Progenitor cell of endocrine pancreas (in vitro differentiated cells): ENCODE data around the gene PCP2. TPM values are rescaled to one million over a fixed set of nuclear protein-coding genes. Genes with fewer than 3 reads are reported as not detected.

Source experiments
- DNase-seq: peaks from one replicate; pipeline ENCODE4 v3.0.0; 2021; ENCODE audit warnings: low spot score; ENCODE audit not compliant: unreplicated experiment
- H3K27ac Mint-ChIP-seq: 2 replicates; pipeline ENCODE4 v1.8.0; 2021; ENCODE audit warnings: mild to moderate bottlenecking, moderate library complexity, mixed read lengths
- H3K27me3 Mint-ChIP-seq: 2 replicates; pipeline ENCODE4 v1.8.0; 2021; ENCODE audit warnings: mixed read lengths
- H3K36me3 Mint-ChIP-seq: 2 replicates; pipeline ENCODE4 v1.8.0; 2022; ENCODE audit warnings: mixed read lengths; ENCODE audit not compliant: insufficient read depth
- H3K4me1 Mint-ChIP-seq: 2 replicates; pipeline ENCODE4 v1.8.0; 2021; ENCODE audit warnings: low read depth, mixed read lengths
- H3K4me3 Mint-ChIP-seq: 2 replicates; pipeline ENCODE4 v1.8.0; 2021; ENCODE audit warnings: low read depth, mild to moderate bottlenecking, moderate library complexity, mixed read lengths
- H3K9me3 Mint-ChIP-seq: 2 replicates; pipeline ENCODE4 v1.8.0; 2021; ENCODE audit warnings: low read depth, mixed read lengths
- total RNA-seq: library from RNA; stranded (reverse); gene quantifications from 2 replicates; pipeline ENCODE4 v1.2.1, GENCODE V29; 2021
- TF ChIP-seq, protein P1 (sequence below): fragments of 200-600 bp; sonication (generic); IDR thresholded peaks from one replicate; pipeline ENCODE4 v1.5.0; 2021; ENCODE audit warnings: antibody characterized with exemption, mild to moderate bottlenecking; ENCODE audit not compliant: unreplicated experiment

Gene PCP2
- total RNA-seq, 1 donor from 2014 or later, result 2.0 TPM

DNA sequence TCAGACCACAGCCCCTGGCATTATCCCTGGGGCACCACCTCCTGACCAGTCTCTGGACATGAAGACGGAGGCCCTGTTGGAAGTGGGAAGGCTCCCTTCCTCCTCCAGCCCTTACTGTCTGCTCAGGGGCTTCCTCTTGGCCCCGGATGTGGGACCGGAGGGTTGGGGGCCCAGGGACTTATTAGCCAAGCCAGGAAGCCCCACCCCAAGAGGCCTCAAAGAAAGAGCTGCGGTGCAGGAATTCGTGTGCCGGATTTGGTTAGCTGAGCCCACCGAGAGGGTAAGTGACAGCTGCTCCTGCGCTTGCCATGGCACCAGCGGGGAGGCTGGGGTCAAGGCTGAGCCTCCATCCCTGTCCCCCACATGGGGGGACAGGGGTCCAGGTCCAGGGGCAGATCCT is 35.3 kb upstream of the PCP2 start, which contains the start of gene RETN:
TSS of gene RETN (plus strand) at position 208 of the 400 bp plus-strand sequence. CDS start 278 bp downstream, outside the sequence.
- no peak within 1 kb of the TSS for H3K4me3 Mint-ChIP-seq
- peaks cover 65% of the 10 kb centered on the region for H3K27me3 Mint-ChIP-seq
- no peak for DNase-seq
- H3K36me3 Mint-ChIP-seq, result no peaks in the 10 kb centered on the region
- no peaks in the 10 kb centered on the region for H3K4me1 Mint-ChIP-seq
- no peak within 1 kb of the TSS for H3K27ac Mint-ChIP-seq
- H3K9me3 Mint-ChIP-seq, result no peaks in the 10 kb centered on the region
- TF ChIP-seq, protein P1, sequence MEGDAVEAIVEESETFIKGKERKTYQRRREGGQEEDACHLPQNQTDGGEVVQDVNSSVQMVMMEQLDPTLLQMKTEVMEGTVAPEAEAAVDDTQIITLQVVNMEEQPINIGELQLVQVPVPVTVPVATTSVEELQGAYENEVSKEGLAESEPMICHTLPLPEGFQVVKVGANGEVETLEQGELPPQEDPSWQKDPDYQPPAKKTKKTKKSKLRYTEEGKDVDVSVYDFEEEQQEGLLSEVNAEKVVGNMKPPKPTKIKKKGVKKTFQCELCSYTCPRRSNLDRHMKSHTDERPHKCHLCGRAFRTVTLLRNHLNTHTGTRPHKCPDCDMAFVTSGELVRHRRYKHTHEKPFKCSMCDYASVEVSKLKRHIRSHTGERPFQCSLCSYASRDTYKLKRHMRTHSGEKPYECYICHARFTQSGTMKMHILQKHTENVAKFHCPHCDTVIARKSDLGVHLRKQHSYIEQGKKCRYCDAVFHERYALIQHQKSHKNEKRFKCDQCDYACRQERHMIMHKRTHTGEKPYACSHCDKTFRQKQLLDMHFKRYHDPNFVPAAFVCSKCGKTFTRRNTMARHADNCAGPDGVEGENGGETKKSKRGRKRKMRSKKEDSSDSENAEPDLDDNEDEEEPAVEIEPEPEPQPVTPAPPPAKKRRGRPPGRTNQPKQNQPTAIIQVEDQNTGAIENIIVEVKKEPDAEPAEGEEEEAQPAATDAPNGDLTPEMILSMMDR, result no peak

DNA sequence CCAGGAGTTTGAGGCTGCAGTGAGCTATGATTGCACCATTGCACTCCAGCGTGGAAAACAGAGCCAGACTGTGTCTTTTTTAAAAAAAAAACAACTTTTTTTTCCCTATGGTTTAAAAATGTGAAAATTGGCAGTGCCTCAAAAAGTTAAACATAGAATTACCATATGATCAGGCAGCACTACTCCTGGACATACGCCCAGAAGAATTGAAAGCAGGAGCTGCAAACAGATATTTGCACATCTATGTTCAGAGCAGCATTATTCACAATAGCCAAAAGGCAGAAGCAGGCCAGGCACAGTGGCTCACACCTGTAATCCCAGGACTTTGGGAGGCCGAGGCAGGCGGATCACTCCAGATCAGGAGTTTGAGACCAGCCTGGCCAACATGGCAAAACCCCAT is 31.6 kb upstream of the PCP2 start:
- no peaks in the 10 kb centered on the region for H3K36me3 Mint-ChIP-seq
- H3K27me3 Mint-ChIP-seq, result peaks cover 44% of the 10 kb centered on the region
- TF ChIP-seq, protein P1, result no peak

DNA sequence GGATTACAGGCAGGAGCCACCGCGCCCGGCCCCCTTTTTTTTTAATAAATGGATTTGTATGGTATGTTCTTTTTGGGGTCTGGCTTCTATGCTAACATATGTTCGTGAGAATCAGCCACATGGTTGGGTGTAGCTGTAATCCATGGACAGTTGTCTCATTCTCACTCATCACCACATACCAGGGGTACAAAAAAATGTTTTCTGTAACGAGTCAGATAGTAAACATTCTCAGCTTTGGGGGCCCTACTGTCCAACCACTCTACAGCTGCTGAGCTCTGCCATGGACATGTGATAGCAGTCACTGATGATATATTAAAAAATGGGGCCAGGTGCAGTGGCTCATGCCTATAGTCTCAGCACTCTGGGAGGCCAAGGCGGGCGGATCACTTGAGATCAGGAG is 30.2 kb upstream of the PCP2 start:
- TF ChIP-seq, protein P1, result no peak
- Mint-ChIP-seq H3K27me3 (peaks cover 39% of the 10 kb centered on the region), H3K9me3 (no peaks in the 10 kb centered on the region), H3K4me1 (no peaks in the 10 kb centered on the region), H3K4me3 (no peak overlapping the region), H3K27ac (no peak overlapping the region), H3K36me3 (no peaks in the 10 kb centered on the region)
- no peak for DNase-seq

More for the DNA sequence above, 31.6 kb upstream of the PCP2 start:
- H3K9me3 Mint-ChIP-seq, result no peaks in the 10 kb centered on the region
- no peak overlapping the region for H3K27ac Mint-ChIP-seq
- no peak overlapping the region for H3K4me3 Mint-ChIP-seq
- DNase-seq, result no peak
- H3K4me1 Mint-ChIP-seq, result no peaks in the 10 kb centered on the region

DNA sequence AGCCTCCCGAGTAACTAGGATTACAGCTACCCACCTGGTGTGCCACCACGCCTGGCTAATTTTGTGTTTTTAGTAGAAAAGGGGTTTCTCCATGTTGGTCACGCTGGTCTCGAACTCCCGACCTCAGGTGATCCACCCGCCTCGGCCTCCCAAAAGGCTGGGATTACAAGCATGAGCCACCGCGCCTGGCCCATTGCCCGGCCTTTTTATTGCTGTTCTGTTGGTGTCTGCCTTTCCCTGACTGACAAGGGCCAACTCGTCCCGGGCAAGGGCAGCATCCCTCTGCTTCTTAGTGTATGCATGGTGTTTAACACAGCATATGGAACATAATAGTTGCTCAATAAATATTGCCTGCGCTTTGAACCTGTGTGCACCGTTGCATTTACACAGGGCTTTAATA is 29.1 kb upstream of the PCP2 start:
- H3K36me3 Mint-ChIP-seq, result no peaks in the 10 kb centered on the region
- H3K27ac Mint-ChIP-seq, result no peak overlapping the region
- TF ChIP-seq, protein P1, result no peak
- H3K4me3 Mint-ChIP-seq, result no peak overlapping the region
- H3K4me1 Mint-ChIP-seq, result no peaks in the 10 kb centered on the region
- no peaks in the 10 kb centered on the region for H3K9me3 Mint-ChIP-seq
- H3K27me3 Mint-ChIP-seq, result peaks cover 37% of the 10 kb centered on the region
- DNase-seq, result no peak

DNA sequence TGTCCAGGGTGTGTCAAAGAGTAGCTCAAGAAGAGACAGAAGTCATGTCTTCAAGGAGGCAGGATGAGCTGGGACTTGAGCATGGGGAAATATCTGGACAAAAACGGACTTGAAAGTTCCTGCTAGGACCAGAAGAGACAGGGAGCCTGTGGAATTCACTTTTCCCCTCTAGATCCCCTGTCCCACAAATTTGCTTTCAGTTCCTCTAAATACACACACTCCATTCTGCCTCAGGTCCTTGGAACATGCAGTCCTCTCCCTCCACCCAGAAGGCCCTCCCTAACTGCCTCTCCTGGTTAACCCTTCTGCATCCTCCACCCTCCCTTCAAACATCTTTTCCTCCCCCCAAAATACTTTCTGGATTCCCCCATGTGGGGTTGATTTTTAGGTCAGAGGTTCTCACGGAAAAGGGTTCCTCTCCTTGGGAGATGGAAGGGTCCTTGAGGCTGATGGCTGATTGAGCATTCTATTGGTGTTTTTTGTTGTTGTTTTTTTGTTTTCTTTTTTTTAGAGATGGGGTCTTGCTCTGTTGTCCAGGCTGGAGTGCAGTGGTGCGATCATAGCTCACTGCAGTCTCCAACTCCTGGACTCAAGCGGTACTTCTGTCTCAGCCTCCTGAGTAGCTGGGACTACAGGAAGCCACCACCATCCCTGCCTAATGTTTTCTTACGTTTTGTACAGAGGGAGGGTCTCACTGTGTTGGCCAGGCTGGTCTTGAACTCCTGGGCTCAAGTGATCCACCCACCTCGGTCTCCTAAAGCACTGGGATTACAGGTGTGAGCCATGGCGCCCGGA is 28.4 kb upstream of the PCP2 start:
- H3K27me3 Mint-ChIP-seq, result peaks cover 36% of the 10 kb centered on the region
- TF ChIP-seq, protein P1, result no peak

More for the DNA sequence above, 28.4 kb upstream of the PCP2 start:
- H3K4me1 Mint-ChIP-seq, result no peaks in the 10 kb centered on the region
- H3K27ac Mint-ChIP-seq, result no peak overlapping the region
- no peak for DNase-seq
- H3K4me3 Mint-ChIP-seq, result no peak overlapping the region
- H3K9me3 Mint-ChIP-seq, result no peaks in the 10 kb centered on the region
- no peaks in the 10 kb centered on the region for H3K36me3 Mint-ChIP-seq
